Stimulated activated CD4-positive, alpha-beta T cell treated with anti-CD3 and anti-CD28 coated beads, Interleukin-4, amount 100 ng/mL, for 24 hours (primary cell): Measurements from ENCODE around the gene DERA.
"Not testable (repeated sequence)": the region's sequence is repeated elsewhere in the genome, so short reads cannot be mapped to it uniquely, and the experiment has no call there.

Source experiments
- DNase-seq: peaks from one replicate; pipeline ENCODE4 v3.0.0-alpha.2; 2020

Gene DERA

DNA sequence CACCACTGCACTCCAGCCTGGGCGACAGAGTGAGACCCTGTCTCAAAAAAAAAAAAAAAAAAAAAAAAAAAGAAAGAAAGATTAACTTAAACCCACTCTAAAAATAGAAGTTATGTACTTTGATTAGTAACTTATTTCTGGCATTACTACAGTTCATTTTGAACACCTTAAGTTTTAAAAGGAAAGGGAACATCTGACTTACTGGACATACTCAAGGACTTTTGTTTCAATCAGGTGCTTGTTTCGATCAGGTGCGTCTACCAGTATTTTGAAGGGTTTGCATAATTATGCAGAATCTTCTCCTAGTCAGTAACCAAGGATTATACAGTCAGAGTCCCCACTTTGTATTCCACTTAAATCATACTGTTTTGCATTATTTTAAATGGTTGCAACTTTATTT lies 105.6 kb downstream of the DERA start:
- no peak for DNase-seq

DNA sequence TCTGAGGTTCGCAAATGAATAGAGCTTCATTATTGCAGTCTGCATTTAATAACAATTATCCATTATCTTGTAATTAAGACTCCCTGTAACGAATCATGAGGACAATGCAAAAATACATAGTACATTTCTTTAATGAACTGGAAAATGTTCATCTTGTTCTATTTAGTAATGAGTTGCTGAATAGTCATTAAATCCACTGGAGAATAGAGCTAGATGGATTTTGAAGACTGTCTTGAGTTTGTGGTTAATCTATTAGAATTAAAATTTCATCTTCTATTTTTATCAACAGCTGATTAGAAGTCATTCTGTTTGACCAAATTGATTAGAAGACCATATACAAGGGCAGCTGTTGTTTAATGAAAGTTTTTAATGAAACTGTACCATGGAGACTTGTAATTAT lies 107.2 kb downstream of the DERA start:
- DNase-seq, result no peak

DNA sequence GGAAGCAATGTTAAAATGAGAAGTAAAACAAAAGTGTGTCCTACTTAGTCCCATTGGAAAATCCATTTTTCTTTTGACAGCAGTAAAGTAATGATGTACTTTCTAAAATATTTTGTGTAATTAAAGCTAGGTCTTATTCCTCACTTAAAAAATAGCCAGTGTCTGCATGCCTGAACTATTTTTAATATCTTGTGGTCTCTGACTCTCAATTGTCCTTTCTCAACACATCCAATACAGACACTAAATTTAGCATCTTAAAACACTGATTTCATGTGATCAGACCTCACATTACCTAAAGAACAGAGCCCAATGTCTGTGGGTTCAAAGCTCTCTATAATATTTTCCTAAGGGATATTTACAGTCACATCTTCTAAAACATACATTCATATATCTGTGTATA lies 108.0 kb downstream of the DERA start:
- no peak for DNase-seq

DNA sequence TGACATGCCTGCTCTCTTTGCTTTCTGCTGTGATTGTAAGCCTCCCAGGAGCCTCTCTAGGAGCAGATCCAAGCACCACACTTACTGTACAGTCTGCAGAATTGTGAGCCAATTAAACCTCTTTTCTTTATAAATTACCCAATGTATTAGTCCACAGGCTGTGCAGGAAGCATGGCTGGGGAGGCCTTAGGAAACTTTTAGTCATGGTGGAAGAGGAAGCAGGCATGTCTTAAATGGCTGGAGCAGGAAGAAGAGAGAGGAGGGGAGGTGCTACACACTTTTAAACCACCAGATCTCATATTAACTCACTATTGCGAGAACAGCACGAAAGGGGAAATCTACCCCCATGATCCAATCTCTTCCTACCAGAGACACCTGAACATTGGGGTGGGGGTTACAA lies 108.9 kb downstream of the DERA start:
- DNase-seq, result no peak

DNA sequence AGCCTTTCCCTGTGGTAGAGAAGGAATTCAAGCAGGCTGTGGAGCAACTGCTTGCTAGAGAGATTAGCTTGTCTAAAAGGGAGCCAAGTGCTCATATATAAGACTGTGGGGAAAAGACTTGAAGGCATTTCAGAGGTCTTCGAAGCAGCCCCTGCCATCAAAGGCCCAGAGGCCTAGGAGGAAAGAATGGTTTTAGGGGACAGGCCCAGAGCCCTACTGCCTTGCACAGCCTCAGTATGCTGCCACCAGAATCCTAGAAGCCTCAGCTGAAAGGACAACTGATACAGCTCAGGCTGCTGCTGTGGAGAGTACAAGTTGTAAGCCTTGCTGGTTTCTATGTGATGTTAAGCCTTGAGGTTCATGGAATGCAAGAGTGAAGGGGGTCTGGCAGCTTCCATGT lies 109.9 kb downstream of the DERA start:
- DNase-seq, result no peak

DNA sequence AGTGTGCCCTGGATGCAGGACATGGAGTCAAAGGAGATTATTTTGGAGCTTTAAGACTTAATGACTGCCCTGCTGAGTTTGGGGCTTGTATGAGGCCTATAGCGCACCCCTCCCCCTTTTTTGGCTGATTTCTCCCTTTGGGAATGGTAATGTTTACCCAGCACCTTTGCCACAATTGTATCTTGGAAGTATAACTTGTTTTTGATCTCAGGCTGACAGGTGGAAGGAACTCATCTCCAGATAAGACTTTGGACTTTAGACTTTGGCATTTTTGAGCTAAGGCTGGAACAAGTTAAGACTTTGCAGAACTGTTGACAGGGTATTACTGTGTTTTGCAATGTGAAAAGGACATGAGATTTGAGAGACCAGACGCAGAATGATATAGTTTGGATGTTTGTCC lies 110.5 kb downstream of the DERA start:
- DNase-seq, result no peak

DNA sequence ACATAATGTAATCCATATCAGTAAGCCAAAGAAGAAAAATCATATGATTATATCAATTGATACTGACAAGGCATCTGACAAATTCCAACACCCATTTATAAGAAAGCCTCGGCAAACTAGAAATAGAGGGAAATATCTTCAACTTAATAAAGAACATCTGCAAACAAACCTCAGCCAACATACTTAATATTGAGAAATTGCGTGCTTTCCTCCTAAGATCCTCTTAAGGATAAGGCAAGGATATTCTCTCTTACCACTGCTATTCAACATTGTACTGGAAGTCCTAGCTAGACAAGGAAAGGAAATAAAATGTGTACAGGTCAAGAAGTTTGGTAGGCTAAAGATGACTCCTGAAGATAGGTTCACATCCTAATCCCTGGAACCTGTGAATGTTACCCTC lies 115.9 kb downstream of the DERA start:
- DNase-seq, result no peak

DNA sequence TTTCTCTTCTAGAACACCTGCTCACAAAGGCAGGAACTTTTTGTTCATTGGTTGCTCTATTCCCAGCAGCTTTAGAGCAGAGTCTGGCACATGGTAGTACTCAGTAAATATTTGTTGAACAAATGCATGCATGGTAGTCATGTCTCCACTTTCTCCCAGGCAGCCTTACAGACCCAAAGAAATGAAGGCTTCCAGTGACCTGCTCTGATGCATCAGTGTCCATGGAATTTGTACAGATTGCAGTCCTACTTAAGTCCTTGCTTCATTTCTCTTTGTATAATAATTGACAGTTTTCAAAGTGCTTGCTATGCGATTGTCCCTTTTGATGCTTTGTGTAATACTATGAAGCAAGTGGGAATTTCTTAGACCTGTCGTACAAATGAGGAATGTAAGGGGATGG lies 119.6 kb downstream of the DERA start:
- DNase-seq, result no peak

DNA sequence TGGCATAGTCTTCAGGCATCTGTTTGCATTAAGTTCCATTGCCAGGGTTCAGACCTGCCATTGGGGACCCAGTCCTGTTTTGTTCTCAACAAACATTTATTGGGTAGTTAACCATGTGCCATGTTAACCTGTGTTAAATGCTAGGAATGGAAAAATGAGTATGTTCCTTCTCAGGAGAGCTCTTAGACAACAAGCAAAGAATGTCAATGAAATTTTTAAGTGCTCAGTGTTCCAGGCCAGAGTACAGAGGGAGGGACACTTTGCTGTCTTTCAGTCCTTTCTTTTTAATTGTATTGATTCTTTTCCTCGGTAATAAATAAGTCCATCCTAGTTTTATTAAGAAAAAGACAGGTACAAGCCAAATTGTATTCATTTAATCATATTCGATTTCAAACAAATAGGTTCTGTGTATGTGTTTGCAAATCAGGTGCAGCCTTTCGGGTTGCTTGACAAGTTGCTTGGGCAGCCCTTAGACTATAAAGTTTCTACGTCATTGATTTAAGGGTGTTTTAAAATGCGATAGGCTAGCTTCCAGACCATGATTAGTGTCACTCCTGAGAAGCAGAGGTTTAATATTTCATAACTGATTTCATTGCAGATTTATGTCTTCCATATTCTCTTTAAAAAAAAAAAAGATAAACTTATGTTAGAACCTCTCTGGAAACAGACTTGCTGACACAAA lies 123.1 kb downstream of the DERA start:
- no peak for DNase-seq

DNA sequence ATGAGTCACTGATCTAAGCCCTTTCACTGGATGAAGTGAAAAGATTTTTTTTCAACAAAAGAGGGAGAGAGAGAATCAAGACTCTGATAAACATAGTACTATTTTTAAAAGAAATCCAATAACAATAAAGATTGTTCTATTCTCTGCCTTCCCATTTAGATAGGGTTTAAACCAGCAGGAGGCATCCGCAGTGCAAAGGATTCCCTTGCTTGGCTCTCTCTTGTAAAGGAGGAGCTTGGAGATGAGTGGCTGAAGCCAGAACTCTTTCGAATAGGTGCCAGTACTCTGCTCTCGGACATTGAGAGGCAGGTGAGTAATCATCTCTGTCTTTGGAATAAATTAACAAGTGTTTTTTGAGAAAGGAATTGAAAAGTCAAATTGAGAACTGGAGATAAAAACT lies 124.9 kb downstream of the DERA start:
- DNase-seq, result no peak

DNA sequence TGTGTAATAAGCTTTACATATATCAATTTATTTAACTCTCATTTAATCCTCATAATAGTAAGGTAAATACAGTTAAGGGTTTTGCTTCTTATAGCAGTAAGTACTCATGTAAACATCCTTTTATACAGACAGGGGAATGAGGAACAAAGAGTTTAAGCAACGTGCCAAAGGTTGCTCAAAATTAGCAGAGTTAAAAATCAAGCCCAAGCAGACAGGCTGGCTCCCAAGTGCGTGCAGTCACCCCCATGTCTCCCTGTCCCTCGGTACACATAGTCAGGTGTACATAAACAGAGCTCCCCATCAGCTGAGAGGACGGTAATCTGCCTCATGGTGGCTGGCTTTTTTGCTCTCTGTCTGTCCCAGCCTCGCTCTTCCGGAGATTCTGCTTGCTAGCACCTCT lies 126.4 kb downstream of the DERA start:
- DNase-seq, result no peak

DNA sequence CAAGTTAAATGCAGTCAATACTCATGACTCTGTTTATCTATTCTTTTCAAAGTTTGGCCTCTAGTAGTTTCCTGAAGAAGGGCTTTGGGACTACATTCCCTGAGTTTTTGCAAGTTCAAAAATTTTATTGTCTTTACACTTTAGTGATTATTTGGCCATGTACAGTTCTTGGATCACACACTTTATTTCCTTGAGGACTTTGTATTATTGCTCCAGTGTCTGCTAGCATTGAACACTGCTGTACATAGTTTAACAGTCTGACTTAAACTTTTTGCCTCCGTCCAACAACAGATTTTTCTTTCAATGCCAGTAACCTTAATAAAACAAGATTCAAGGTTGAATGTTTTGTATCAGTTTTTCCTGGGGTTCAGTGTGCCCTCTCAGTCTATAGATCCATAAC lies 132.3 kb downstream of the DERA start:
- no peak for DNase-seq

DNA sequence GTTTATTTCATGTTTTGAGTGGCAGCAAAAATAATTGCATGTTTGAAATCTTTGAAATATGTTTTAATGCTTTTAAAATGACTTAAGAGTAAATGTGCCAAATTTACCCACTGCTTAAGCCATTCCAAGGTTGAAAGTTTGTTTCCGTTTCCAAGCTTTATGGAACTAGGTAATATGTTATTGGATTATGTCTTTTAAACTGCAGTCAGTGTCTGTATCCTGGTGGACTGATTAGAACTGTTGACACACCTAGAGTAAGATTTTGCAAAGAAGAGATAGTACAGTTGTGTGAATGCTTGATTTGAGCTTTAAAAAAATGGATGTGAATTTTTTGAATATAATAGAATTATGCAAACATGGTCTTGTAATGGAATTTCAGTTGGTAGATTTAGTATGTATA lies 135.1 kb downstream of the DERA start:
- no peak for DNase-seq

DNA sequence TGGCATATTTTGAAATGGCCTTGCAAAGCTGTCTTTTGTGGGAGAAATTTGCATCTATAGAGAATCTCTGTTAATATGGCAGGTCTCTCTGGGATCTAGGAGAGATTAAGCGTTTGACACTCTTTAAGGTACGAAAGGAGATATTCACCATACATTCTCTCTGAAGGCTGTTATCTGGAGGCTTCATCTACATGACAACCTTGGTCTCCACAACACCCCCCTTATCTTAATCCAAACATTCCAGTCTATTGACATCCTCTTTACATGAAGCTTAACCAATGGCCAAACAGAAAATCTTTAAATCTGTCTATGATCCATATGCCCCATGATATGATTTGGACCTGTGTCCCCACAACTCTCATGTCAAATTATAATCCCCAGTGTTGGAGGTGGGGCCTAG lies 137.4 kb downstream of the DERA start:
- DNase-seq, result no peak

DNA sequence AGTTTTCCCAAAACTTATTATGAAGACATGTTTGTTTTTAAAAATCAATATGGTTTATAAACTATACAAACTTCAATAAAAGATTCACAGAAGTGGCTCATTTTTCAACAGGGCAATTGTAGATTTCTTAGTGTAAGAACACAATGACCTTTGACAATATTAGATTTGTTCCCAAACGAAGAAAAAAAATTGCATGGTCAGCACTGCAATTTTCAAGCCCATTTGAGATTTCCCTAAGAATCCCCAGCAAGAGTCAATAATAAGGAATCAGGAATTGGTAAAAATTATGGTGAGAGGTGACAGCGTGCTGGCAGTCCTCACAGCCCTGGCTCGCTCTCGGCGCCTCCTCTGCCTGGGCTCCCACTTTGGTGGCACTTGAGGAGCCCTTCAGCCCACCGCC lies 145.8 kb downstream of the DERA start:
- DNase-seq, result no peak

DNA sequence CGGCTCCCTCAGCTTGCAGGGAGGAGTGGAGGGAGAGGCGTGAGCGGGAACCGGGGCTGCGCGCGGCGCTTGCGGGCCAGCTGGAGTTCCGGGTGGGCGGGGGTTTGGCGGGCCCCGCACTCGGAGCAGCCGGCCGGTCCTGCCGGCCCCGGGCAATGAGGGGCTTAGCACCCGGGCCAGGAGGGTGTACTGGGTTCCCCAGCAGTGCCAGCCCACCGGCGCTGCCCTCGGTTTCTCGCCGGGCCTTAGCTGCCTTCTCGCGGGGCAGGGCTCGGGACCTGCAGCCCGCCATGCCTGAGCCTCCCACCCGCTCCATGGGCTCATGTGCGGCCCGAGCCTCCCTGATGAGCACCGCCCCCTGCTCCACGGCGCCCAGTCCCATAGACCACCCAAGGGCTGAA lies 146.2 kb downstream of the DERA start:
- DNase-seq, result not testable (repeated sequence)

DNA sequence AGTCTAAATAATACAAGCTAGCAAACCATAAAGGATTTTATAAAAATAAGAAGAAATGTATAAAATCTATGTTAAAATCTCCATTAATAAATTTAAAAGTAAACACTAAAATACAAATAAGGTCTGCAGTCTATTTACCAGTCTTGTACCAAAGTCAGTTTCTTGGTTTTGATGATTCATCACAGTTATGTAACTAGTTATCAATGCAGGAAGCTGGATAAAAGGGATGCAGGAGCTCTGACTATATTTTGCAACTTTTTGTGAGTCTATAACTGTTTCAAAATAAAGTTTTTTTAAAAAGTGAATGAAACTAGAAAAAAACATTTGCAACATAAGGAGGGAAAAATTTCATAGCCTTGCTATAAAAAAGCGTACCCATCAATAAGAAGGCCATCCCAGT lies 151.5 kb downstream of the DERA start:
- no peak for DNase-seq

DNA sequence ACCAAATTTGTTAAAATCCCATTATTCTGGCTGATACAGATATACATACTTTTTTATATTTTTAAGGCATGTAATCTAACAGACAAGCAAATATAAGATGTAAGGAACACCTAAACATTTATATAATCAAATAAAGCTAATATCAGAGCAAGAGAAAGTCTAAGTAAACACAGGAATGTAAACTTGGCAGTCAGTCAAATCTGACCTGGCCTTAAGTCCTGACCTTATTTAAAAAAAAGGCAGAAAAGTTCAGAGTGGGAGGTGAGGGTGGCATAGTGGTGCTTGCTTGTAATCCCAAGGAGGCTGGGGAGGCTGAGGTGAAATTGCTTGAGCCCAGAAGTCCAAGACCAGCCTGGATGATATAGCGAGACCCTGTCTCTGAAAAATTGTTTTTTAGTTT lies 152.6 kb downstream of the DERA start:
- DNase-seq, result no peak

DNA sequence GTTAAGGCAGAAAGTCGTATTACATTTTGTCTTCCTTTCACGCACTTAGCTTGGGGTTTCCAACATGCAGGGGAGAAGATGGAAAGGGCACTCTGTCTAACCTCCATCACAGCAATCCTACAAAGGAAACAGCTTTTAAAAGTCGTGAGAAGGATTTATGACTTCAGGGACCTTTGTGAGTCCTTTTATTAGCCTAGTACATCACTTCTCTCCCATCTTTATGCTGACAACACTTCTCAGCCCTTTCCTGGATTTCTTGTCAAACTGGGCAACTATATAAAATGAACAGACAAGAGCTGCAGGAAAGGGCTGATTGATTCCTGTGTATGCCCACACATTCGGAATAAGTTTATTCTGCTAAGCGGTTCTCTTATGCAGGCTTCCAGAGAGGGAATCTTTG lies 159.0 kb downstream of the DERA start:
- DNase-seq, result no peak

DNA sequence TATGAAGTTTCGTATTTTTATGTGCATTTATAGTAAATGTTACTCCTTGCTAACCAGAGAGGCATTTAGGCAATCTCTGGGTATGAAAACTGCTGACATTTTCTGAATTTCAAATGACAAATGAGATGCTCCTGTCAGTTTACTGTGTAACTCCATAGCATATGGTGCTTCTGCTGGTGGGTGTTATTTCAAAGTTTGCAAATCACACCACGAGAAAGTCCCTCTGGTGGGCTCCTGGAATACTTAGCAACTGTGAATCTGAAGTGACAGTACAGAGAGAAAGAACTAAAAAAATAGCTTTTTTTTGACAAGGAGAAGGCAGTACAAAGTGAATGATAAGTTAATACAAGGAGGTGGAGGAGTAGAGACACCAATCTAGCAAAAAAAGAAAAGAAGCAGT lies 161.5 kb downstream of the DERA start:
- no peak for DNase-seq

DNA sequence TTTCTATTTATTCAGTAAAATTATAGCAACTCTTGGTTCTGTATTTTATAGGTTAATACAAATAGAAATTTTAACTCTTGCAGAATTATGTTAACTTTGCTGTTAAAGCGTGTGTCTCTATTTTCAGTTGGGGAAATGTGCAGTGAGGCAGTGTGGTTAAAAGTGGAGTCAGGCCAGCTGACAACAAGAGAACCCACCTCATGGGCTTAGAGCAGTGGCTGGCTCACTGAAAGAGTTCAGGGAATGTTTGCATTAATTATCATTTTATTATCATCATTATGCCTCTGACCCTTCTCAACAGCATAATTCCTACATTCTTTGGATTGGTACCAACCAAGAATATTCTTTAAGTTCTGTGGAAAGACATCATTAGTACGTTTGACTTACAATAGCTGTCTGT lies 163.8 kb downstream of the DERA start:
- no peak for DNase-seq

DNA sequence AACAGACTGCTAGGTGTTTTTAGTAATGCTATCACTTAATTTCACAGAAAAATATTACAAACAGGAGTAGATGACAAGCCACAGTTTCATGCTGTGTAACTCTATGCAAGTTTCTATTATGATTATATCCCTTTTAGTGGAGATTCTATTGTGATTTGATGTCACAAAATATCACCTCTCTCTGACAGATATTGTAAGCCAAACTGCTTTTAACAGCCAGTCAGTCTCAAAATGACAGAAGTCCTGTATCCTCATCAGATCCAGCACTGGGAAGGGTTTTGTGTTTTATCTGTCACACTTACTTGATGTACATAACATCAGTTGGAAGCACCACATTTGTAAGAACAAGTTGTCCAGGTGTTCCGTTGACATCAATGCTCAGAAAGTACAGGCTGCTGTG lies 164.8 kb downstream of the DERA start:
- DNase-seq, result no peak

DNA sequence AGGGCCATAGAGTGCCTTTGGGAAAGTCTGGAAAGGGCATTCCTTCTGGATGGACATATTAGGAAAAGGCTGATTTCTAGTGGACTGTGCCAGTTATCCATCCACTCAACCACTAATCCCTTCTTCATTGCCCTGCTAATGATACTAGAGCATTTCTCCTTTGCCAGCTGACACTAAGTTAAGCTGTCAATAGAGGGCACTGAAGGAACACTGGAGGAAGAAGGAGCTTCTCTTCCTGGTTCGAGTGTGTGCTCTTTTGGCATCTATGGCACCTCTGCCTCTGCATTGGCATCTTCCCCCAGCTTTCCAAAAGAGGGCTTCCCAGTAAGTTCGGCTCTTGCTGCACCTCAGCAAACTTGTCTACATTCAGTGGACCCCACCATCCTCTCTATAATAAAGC lies 165.4 kb downstream of the DERA start:
- DNase-seq, result no peak

DNA sequence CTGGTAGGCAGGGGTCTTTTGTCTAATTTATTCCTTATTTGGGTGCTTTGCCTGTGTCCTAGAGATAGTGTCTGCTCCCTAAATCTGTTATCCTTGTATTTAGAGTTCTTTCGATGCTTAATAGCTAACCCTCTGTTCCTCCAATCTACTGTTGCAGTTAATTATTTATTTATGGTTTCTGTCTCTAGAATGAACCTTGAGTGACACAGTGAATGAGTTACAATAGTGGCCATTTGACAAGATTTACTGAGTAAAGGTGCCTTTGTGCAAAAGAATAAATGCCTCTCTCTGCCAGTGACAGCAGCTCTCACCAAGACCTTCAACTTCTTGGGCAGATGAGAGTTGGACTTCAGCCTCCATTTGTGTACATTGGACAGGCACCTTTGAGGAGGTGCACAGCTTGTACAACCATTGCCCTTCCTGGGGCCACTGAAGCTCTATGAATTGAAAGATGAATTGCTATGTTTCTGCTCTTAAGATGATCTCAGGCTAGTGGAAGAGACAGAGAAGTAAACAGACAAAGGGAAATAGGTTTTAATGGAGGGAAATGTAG lies 165.9 kb downstream of the DERA start:
- DNase-seq, result no peak

DNA sequence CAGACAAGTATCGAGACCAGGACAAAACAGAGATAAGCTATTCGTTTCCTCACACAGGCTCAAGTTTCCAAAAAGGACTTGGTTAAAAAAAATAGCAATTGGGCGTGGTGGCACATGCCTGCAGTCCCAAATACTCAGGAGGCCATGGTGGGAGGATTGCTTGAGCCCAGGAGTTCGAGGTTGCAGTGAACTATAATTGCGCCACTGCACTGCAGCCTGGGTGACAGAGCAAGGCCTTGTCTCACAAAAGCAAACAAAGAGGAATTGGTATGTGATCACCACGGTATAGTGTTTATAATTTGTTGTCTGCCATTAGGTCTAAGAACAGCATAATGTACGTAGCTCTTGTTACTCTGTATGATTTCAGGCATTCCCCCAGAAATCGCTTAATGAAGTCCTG lies 175.3 kb downstream of the DERA start:
- no peak for DNase-seq

DNA sequence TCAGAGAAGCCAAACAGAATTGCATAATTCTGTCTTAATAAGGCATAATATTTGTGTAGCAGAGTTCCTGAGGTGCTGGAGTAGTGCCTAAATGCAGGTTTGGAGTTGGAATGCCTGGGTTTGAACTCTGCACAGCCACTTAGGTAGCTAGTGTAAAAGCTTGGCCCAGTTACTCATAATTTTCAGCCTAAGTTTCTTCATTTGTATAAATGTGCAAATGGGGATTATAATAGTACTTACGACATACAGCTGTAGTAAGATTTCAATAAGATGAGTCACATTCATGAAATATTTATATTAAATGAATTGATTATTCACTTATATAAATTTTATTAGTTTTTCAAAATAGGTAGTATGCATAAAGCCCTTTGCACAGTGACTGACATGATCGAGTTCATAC lies 175.8 kb downstream of the DERA start:
- no peak for DNase-seq
